ENCODE data around the gene UBTD2.

- TF ChIP-seq POLR2A (IDR thresholded peaks at IDR 0.05) (no peak), CTCF (IDR thresholded peaks at IDR 0.05) (no peak)
Observed at GRCh38 chr5:172252501-172252900, 31.1 kb downstream of the UBTD2 start.
